HepG2 (cell line): ENCODE measurements around the gene WSCD2. TPM values are rescaled to one million over a fixed set of nuclear protein-coding genes. Genes with fewer than 3 reads are reported as not detected.

Experiments
- ATAC-seq: fragments of 200-7000 bp; cut with Tn5 transposase; 3 replicates; pipeline ENCODE4 v1.9.1; 2020; ENCODE audit warnings: mild to moderate bottlenecking, moderate library complexity
- BruUV-seq: library from RNA; stranded (reverse); fragments of 400-500 nt; replicated peaks from 2 replicates; lab custom pipeline; 2021; lab: Mats Ljungman, UMichigan
- CTCF ChIA-PET: fragments of 300-600 bp; formaldehyde crosslinking; extraction: SDS; loops from one replicate; lab custom pipeline; 2021; ENCODE audit warnings: low total read pairs, inconsistent platforms, low intra/inter-chr PET ratio; lab: Yijun Ruan, JAX
- POLR2A ChIA-PET: fragments of 350-600 bp; sonication (Branson Sonifier 250); formaldehyde crosslinking; loops from one replicate; lab custom pipeline; 2020; ENCODE audit warnings: antibody characterized with exemption, inconsistent platforms; lab: Yijun Ruan, JAX
- DNase-seq: peaks from one replicate; pipeline ENCODE4 v3.0.0-alpha.2; 2015; ENCODE audit warnings: low spot score
- FAIRE-seq: peaks from 3 replicates; lab custom pipeline; 2011; peaks lifted over from hg19 to GRCh38; lab: Jason Lieb, UNC
- H2AFZ ChIP-seq: one replicate; pipeline ENCODE4 v1.6.1; 2011; ENCODE audit warnings: low read length, inconsistent platforms
- H3K27ac ChIP-seq: fragments of 300-600 bp; 3 replicates; pipeline ENCODE4 v1.8.0; 2011; ENCODE audit warnings: mixed run types, mild to moderate bottlenecking, mixed read lengths, low read length, inconsistent platforms; ENCODE audit not compliant: insufficient read depth; ENCODE audit errors: extremely low read length
- H3K27me3 ChIP-seq, 2 experiments: fragments of 200-600 bp in 1 of 2; 2 replicates in 1 of 2; 3 replicates in 1 of 2; pipeline versions ENCODE4 v1.6.0 to v1.8.0; 2011; ENCODE audit warnings: low read length in 2 of 2, mild to moderate bottlenecking in 2 of 2, moderate library complexity in 2 of 2, inconsistent platforms in 1 of 2; ENCODE audit not compliant: insufficient read depth in 2 of 2, control insufficient read depth in 1 of 2
- H3K36me3 ChIP-seq, 2 experiments: fragments of 200-600 bp in 1 of 2; replicated peaks in 1 of 2; 2 replicates in 1 of 2; 3 replicates in 1 of 2; pipeline versions ENCODE4 v1.5.1 to v1.8.0; 2011; ENCODE audit warnings: low read length in 2 of 2, inconsistent platforms in 1 of 2; ENCODE audit not compliant: insufficient read depth in 2 of 2, control insufficient read depth in 1 of 2
- H3K4me1 ChIP-seq: 2 replicates; pipeline ENCODE4 v1.5.1; 2012; ENCODE audit warnings: low read length, inconsistent platforms; ENCODE audit not compliant: insufficient read depth
- H3K4me2 ChIP-seq: 2 replicates; pipeline ENCODE4 v1.6.0; 2011; ENCODE audit warnings: low read depth, low read length, inconsistent platforms
- H3K4me3 ChIP-seq, 3 experiments: fragments of 200-600 bp in 1 of 3; sonication (generic), shearing (Covaris generic) in 1 of 3; replicated peaks in 1 of 3; 2 replicates each; pipeline ENCODE4 v1.5.1; 2011 to 2016; ENCODE audit warnings: low read length in 3 of 3, inconsistent platforms in 2 of 3, low read depth in 2 of 3, mild to moderate bottlenecking in 2 of 3, control low read depth in 1 of 3, mixed read lengths in 1 of 3; ENCODE audit not compliant: insufficient read depth in 1 of 3
- H3K79me2 ChIP-seq: one replicate; pipeline ENCODE4 v1.6.1; 2011; ENCODE audit warnings: low read length, inconsistent platforms; ENCODE audit not compliant: insufficient read depth
- H3K9ac ChIP-seq: 2 replicates; pipeline ENCODE4 v1.6.0; 2011; ENCODE audit warnings: mild to moderate bottlenecking, low read depth, low read length, inconsistent platforms; ENCODE audit not compliant: insufficient read depth
- H3K9me3 ChIP-seq: 2 replicates; pipeline ENCODE4 v1.5.1; 2012; ENCODE audit warnings: mild to moderate bottlenecking, low read length
- H4K20me1 ChIP-seq: 2 replicates; pipeline ENCODE4 v1.6.0; 2011; ENCODE audit warnings: inconsistent platforms, mild to moderate bottlenecking, low read length, moderate library complexity; ENCODE audit not compliant: insufficient read depth
- ARHGAP35 ChIP-seq: sonication (generic); formaldehyde crosslinking; IDR thresholded peaks from 2 replicates; pipeline ENCODE4 v1.9.0; 2022; ENCODE audit warnings: mild to moderate bottlenecking, inconsistent platforms, moderate library complexity, missing genetic modification reagents, borderline replicate concordance
- CHCHD3 ChIP-seq: sonication (generic); formaldehyde crosslinking; IDR thresholded peaks from 2 replicates; pipeline ENCODE4 v1.8.0; 2022; ENCODE audit warnings: mild to moderate bottlenecking, missing genetic modification reagents, moderate library complexity
- HNRNPUL1 ChIP-seq: fragments of 200-400 bp; formaldehyde crosslinking; IDR thresholded peaks from 2 replicates; pipeline ENCODE4 v1.6.1; 2017; ENCODE audit warnings: low read depth, mild to moderate bottlenecking, low read length, moderate library complexity
- NCOR1 ChIP-seq: fragments of 200-600 bp; sonication (generic); IDR thresholded peaks from 2 replicates; pipeline ENCODE4 v1.7.0; 2017; ENCODE audit warnings: antibody characterized with exemption, low read length, borderline replicate concordance
- SMARCC2 ChIP-seq: fragments of 450-650 bp; IDR thresholded peaks from 2 replicates; pipeline ENCODE4 v1.6.1; 2017; ENCODE audit warnings: antibody characterized with exemption, mild to moderate bottlenecking
- ZBTB1 ChIP-seq: sonication (generic); formaldehyde crosslinking; IDR thresholded peaks from 2 replicates; pipeline ENCODE4 v1.4.0; 2020; ENCODE audit warnings: missing genetic modification reagents, borderline replicate concordance
- ZBTB20 ChIP-seq: sonication (generic); formaldehyde crosslinking; IDR thresholded peaks from 2 replicates; pipeline ENCODE4 v1.8.1; 2023; ENCODE audit warnings: missing genetic modification reagents, low read depth, mild to moderate bottlenecking, borderline replicate concordance
- ZNF20 ChIP-seq: sonication (generic); formaldehyde crosslinking; IDR thresholded peaks from 2 replicates; pipeline ENCODE4 v1.4.0; 2020; ENCODE audit warnings: mild to moderate bottlenecking, moderate library complexity, missing genetic modification reagents
- ZNF556 ChIP-seq: sonication (generic); formaldehyde crosslinking; IDR thresholded peaks from 2 replicates; pipeline ENCODE4 v1.4.0; 2020; ENCODE audit warnings: mild to moderate bottlenecking, missing genetic modification reagents, borderline replicate concordance
- ZNF788 ChIP-seq: sonication (generic); formaldehyde crosslinking; IDR thresholded peaks from 2 replicates; pipeline ENCODE4 v1.5.0; 2020; ENCODE audit warnings: mild to moderate bottlenecking, missing genetic modification reagents, borderline replicate concordance
- WGBS: methylation state at CpG from one replicate; pipeline ENCODE4 v1.1.6; 2017; ENCODE audit warnings: low lambda C conversion rate; 5-methylcytosine and 5-hydroxymethylcytosine counted together
- in situ Hi-C: cut with HindIII; loops from 2 replicates; pipeline ENCODE4 v1.10.0; 2017; ENCODE audit warnings: low pct_unique_long_range_greater_than_20kb; ENCODE audit not compliant: extremely low pct_ligation_motif_present
- intact Hi-C: fragments of 100-400 bp; cut with micrococcal nuclease; formaldehyde crosslinking; loops from one replicate; pipeline ENCODE4 v1.10.0; 2022; ENCODE audit not compliant: unreplicated experiment
- polyA plus RNA-seq, 8 experiments: library from polyadenylated mRNA; depleted of rRNA in 3 of 8; stranded (reverse) in 7 of 8; unstranded in 1 of 8; fragments of >200 nt; fragmentation: Illumina TruSeq in 4 of 8; extraction: Trizol in 4 of 8; gene quantifications; 2 replicates each; pipeline versions ENCODE4 v1.2.1 to v1.2.3, GENCODE V29; 2011 to 2016; ENCODE audit warnings: low read depth in 4 of 8, missing spikeins in 1 of 8, mixed read lengths in 1 of 8; ENCODE audit not compliant: insufficient read depth in 1 of 8
- total RNA-seq, 5 experiments: library from RNA; depleted of rRNA; stranded (reverse); fragments of >200 nt; fragmentation: Illumina TruSeq; extraction: Trizol; gene quantifications; 2 replicates each; pipeline ENCODE4 v1.2.3, GENCODE V29; 2016; ENCODE audit warnings: low read depth in 1 of 5
- TF ChIP-seq, protein P1 (sequence below): IDR thresholded peaks from 2 replicates; pipeline ENCODE4 v1.6.1; 2016; ENCODE audit warnings: low read depth, borderline replicate concordance
- TF ChIP-seq, protein P2 (sequence below): sonication (generic); formaldehyde crosslinking; IDR thresholded peaks from 2 replicates; pipeline ENCODE4 v1.8.1; 2023; ENCODE audit warnings: missing genetic modification reagents, mild to moderate bottlenecking, borderline replicate concordance
- TF ChIP-seq, protein P3 (sequence below), 2 experiments: IDR thresholded peaks; 2 replicates each; pipeline ENCODE4 v1.6.1; 2011 to 2012; ENCODE audit warnings: low read length in 2 of 2, borderline replicate concordance in 1 of 2, low read depth in 1 of 2, mild to moderate bottlenecking in 1 of 2, moderate library complexity in 1 of 2
- TF ChIP-seq, protein P4 (sequence below): sonication (generic); formaldehyde crosslinking; conservative IDR thresholded peaks from 2 replicates; pipeline ENCODE4 v1.5.0; 2020; ENCODE audit warnings: missing genetic modification reagents

Gene WSCD2
- total and polyA plus RNA-seq, 2 of the 13 experiments (the other 11 are each of a cell fraction or from before 2014, with no cell fraction given): not detected

DNA sequence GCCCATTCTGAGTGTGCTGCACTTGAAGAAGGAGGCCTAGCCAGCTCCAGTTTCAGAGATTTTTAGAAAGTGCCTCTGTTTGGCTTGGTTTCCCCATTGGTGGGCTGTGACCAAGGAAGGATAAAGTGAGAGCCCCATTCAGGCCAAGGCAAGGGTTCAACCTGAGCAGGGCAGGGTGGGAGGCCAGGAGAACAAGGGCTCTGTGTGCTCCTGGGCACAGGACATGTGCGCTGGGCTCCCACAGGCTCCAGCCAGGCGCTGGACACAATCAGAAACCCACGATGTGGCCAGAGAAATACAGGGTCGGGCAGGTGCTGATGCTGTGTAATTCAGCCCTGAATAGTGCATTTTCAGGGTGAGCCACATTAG is 23.1 kb downstream of the WSCD2 start (continued):
- TF ChIP-seq, protein P1, sequence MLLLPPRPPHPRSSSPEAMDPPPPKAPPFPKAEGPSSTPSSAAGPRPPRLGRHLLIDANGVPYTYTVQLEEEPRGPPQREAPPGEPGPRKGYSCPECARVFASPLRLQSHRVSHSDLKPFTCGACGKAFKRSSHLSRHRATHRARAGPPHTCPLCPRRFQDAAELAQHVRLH (CRISPR knock-in tag): no peak
- TF ChIP-seq, all 625 proteins: peak for 0

DNA sequence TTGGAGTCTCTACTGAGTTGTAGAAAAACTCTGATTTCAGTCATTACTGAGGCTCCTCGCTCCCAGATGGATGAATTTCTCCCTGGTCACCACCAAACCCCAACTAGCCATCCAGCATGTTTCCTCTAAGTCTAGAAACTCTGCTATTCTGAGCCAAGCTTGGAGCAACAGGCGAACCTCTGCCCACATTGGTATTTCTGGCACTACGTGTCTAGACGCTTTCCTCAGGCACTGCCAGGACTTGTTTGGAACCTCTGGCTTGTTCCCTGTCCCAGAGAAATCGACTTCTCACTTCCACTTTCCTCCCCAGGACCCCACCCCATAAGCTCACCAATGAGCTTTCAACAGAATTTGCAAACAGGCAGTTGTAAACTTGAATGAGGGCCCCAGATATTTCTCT is 27.6 kb downstream of the WSCD2 start:
- ATAC-seq (no peak), FAIRE-seq (no peak), DNase-seq (no peak)
- Histone ChIP-seq H3K27ac (no peak overlapping the region), H4K20me1 (no peaks in the 10 kb centered on the region), H2AFZ (no peak overlapping the region), H3K36me3 (no peaks in the 10 kb centered on the region), H3K4me2 (no peak overlapping the region), H3K9me3 (no peaks in the 10 kb centered on the region), H3K79me2 (no peaks in the 10 kb centered on the region), H3K27me3 (peaks cover 0 to 3% of the 10 kb centered on the region in 2 experiments; a peak in 3 of 5 replicates), H3K4me3 (no peak overlapping the region), H3K9ac (no peak overlapping the region), H3K4me1 (no peaks in the 10 kb centered on the region)
- ChIA-PET CTCF (no interaction called here), POLR2A (no interaction called here)
- WGBS: 11% methylated on average over 5 of the region's 5 CpGs
- no peak for TF ChIP-seq ZNF788
- TF ChIP-seq CHCHD3 (CRISPR knock-in tag): no peak
- TF ChIP-seq, protein P2, sequence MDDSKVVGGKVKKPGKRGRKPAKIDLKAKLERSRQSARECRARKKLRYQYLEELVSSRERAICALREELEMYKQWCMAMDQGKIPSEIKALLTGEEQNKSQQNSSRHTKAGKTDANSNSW (CRISPR knock-in tag): no peak
- TF ChIP-seq, protein P3, sequence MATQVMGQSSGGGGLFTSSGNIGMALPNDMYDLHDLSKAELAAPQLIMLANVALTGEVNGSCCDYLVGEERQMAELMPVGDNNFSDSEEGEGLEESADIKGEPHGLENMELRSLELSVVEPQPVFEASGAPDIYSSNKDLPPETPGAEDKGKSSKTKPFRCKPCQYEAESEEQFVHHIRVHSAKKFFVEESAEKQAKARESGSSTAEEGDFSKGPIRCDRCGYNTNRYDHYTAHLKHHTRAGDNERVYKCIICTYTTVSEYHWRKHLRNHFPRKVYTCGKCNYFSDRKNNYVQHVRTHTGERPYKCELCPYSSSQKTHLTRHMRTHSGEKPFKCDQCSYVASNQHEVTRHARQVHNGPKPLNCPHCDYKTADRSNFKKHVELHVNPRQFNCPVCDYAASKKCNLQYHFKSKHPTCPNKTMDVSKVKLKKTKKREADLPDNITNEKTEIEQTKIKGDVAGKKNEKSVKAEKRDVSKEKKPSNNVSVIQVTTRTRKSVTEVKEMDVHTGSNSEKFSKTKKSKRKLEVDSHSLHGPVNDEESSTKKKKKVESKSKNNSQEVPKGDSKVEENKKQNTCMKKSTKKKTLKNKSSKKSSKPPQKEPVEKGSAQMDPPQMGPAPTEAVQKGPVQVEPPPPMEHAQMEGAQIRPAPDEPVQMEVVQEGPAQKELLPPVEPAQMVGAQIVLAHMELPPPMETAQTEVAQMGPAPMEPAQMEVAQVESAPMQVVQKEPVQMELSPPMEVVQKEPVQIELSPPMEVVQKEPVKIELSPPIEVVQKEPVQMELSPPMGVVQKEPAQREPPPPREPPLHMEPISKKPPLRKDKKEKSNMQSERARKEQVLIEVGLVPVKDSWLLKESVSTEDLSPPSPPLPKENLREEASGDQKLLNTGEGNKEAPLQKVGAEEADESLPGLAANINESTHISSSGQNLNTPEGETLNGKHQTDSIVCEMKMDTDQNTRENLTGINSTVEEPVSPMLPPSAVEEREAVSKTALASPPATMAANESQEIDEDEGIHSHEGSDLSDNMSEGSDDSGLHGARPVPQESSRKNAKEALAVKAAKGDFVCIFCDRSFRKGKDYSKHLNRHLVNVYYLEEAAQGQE (IDR thresholded peaks at IDR 0.05; ENCODE audit: borderline replicate concordance in 1 of 2, low read depth in 1 of 2, low read length in 2 of 2): no peak
- TF ChIP-seq, protein P4, sequence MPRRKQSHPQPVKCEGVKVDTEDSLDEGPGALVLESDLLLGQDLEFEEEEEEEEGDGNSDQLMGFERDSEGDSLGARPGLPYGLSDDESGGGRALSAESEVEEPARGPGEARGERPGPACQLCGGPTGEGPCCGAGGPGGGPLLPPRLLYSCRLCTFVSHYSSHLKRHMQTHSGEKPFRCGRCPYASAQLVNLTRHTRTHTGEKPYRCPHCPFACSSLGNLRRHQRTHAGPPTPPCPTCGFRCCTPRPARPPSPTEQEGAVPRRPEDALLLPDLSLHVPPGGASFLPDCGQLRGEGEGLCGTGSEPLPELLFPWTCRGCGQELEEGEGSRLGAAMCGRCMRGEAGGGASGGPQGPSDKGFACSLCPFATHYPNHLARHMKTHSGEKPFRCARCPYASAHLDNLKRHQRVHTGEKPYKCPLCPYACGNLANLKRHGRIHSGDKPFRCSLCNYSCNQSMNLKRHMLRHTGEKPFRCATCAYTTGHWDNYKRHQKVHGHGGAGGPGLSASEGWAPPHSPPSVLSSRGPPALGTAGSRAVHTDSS: no peak
- TF ChIP-seq ARHGAP35 (CRISPR knock-in tag): no peak
- no peak for TF ChIP-seq ZNF20 (CRISPR knock-in tag)
- no peak for TF ChIP-seq ZBTB20
- no peak for TF ChIP-seq ZNF556
- no peak for TF ChIP-seq SMARCC2
- no peak for TF ChIP-seq HNRNPUL1
- TF ChIP-seq ZBTB1 (CRISPR knock-in tag): no peak
- no peak for TF ChIP-seq NCOR1
- intact Hi-C loops (no loop called here), in situ Hi-C loops (no loop called here)
- no TSS peak for BruUV-seq
